GM10266 (cell line): ENCODE data around the gene ABCB8.
A peak's percentile ranks its signal among the peaks of the same experiment; 100 is the strongest.

Experiments
- DNase-seq: peaks from one replicate; pipeline ENCODE4 v3.0.0; 2012; ENCODE audit errors: extremely low spot score
- CTCF ChIP-seq: IDR thresholded peaks from 2 replicates; pipeline ENCODE4 v1.5.1; 2012; ENCODE audit warnings: mild to moderate bottlenecking, low read depth; ENCODE audit not compliant: control insufficient read depth, insufficient read depth; ENCODE audit errors: missing control alignments

ABCB8 gene

DNA sequence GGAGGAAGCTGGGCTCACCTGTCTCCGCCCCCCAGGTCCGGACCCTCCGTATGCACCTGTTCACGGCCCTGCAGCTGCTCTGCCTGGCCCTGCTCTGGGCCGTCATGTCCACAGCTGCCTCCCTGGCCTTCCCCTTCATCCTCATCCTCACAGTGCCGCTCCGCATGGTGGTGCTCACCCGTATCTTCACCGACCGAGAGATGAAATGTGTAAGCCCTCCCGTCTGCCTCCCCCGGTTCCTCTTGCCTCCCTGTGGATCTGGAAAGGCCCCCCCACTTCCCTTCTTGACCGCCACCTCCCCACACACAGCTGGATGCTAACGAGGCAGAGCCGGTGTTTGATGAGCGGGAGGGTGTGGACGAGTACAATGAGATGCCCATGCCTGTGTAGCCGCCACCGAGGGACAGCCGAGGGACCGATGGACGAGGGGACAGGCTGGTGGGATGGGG, 47.8 kb downstream of the ABCB8 start:
- TF ChIP-seq CTCF = no peak
- DNase-seq = no peak

DNA sequence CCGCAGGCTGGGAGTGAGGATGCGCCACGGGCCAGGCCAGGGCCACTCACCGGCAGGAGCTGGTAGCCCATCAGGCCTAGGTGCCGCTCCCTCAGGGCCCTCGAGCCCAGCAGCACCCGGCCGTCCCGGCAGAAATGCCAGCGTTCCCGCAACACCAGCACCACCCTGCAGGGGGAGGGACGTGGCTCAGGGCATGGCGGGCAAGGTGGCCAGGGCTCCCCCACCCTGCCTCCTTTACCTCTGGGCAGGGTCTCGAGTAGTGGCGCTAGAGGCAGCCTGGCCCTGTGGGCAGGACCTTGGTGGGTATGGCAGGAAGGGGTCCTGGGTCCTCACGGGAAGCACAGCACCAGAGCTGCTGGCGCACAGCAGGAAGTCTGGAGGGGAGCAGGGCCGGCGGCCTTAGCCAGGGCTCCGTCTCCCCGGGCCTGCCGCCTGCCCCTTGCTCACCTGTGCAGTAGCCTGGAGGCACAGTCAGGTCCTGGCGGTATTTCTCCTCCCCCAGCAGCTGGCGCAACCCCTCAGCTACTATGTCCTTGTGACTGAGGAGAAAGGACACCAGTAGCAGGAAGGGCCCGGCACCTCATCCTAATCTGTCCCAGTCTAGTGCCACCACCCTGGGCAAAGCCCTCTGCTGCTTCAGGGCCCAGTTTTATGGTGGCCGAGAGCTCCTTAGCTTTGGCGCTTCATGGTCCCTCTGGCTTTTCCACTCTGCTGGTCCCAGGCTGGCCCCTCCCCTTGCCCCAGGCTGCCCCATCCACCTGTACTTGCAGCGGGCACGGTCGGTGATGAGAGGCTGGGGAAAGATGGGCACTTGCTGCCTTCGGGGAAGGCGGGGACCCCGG, 48.8 kb downstream of the ABCB8 start:
- peak; percentile 10 for TF ChIP-seq CTCF
- no peak for DNase-seq

- TF ChIP-seq CTCF = no peak
- DNase-seq = no peak
Observed at GRCh38 chr7:151077705-151078232, 49.5 kb downstream of the ABCB8 start.

GRCh38 chr7:151078233-151079040, 50.2 kb downstream of the ABCB8 start:
- DNase-seq = no peak
- no peak for TF ChIP-seq CTCF

DNA sequence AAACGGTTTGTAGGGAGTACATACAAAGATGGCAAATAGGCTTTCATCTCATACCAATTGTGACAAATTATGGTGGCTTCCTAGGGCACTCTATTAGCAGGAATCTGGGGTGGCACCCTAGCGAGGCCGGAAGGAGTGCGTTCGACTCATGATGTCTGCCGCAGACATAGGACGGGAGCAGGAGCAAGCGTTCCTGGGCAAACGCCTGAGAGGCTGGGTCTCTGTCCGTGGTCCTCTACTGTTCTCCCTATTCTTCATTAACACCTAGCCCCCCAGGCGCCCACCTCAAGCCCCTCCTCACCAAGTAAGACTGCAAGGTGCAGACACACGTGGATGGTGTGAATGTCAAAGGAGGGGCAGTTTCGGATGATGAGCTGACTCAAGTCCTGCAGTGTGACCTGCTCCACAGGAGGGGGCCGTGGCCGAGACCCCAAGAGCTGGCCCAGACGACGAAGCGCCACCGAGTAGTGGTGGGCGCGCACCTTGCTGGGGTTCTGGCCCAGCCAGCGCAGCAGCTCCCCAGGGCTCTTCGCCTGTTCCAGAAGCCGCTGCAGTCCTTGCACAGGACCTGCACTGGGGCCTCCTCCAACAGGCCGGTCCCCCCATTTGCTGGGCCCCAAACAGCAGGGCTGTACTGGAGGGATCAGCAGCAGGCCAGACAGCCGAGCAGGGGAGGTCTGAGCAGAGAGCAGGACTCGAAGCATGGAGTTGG, 51.1 kb downstream of the ABCB8 start:
- no peak for DNase-seq
- TF ChIP-seq CTCF = no peak

GRCh38 chr7:151080067-151080521, 51.8 kb downstream of the ABCB8 start:
- no peak for DNase-seq
- TF ChIP-seq CTCF = no peak
